ENCODE results near the gene TES. TPM values are rescaled to one million over a fixed set of nuclear protein-coding genes. Genes with fewer than 3 reads are reported as not detected.

Gene TES
- total and polyA plus RNA-seq, 2 of the 8 experiments (the other 6 are each of a cell fraction or from before 2014, with no cell fraction given), result 18.2 to 36.3 TPM

- no peak overlapping the region for H3K18ac ChIP-seq (ENCODE audit: extremely low read depth, low read length)
- no peak overlapping the region for H3K14ac ChIP-seq (ENCODE audit: insufficient read length)
- H3K36me3 ChIP-seq (ENCODE audit: control insufficient read depth in 2 of 4, insufficient read depth in 4 of 4, low read length in 3 of 4), result no peaks in the 10 kb centered on the region
- H2BK120ac ChIP-seq (replicated peaks; ENCODE audit: low read depth, low read length), result no peak overlapping the region
- no peak overlapping the region for H3K4ac ChIP-seq (replicated peaks; ENCODE audit: insufficient read length, low read depth, low read length)
- DNase-seq (ENCODE audit: low read depth in 1 of 2, low spot score in 2 of 2), result no peak
- H2AFZ ChIP-seq (ENCODE audit: low read length), result no peak overlapping the region
- no peak overlapping the region for H3K4me3 ChIP-seq (ENCODE audit: extremely low read depth in 1 of 4, insufficient read depth in 2 of 4, low read depth in 3 of 4, low read length in 4 of 4)
- H3K23me2 ChIP-seq (ENCODE audit: low read depth, low read length), result no peaks in the 10 kb centered on the region
- H4K8ac ChIP-seq (ENCODE audit: extremely low read depth, insufficient read depth, low read length), result no peak overlapping the region
- H3K23ac ChIP-seq (ENCODE audit: insufficient read length), result no peak overlapping the region
- H2BK20ac ChIP-seq (ENCODE audit: low read length), result no peak overlapping the region
- H3K27ac ChIP-seq (ENCODE audit: low read depth, low read length), result no peak overlapping the region
- no peak overlapping the region for H3K9ac ChIP-seq (replicated peaks in 1 of 4; ENCODE audit: extremely low read depth in 1 of 4, low read depth in 3 of 4, low read length in 3 of 4)
- peaks cover 0 to 4% (median 0%) of the 10 kb centered on the region in 4 experiments; a peak in 2 of 7 replicates for H3K4me1 ChIP-seq (replicated peaks in 1 of 4; ENCODE audit: control insufficient read depth in 3 of 4, insufficient read depth in 4 of 4, low read length in 3 of 4)
- ChIA-PET POLR2A (ENCODE audit: partially characterized antibody) (no interaction called here), CTCF (ENCODE audit: partially characterized antibody) (interaction anchor here (1.3 to 2.9 kb wide), 5 partner anchors 11 to 70 kb away, joined by 3 to 14 read pairs (median 8); partner anchors contain the start of gene TES)
- H2AK5ac ChIP-seq (ENCODE audit: low read depth, low read length), result no peak overlapping the region
- H3K4me2 ChIP-seq (ENCODE audit: insufficient read depth in 1 of 2, low read depth in 2 of 2, low read length in 2 of 2), result no peak overlapping the region
- no peaks in the 10 kb centered on the region for H3K27me3 ChIP-seq (replicated peaks in 1 of 4; ENCODE audit: control insufficient read depth in 3 of 4, extremely low read depth in 1 of 4, insufficient read depth in 3 of 4, low read length in 3 of 4)
- no peak overlapping the region for H2BK12ac ChIP-seq (ENCODE audit: low read depth, low read length)
- no peak for TF ChIP-seq POLR2AphosphoS5 (IDR thresholded peaks at IDR 0.05; ENCODE audit: low read depth, low read length)
- H2BK5ac ChIP-seq (ENCODE audit: low read depth, low read length), result no peak overlapping the region
- H2BK15ac ChIP-seq (ENCODE audit: low read length), result no peak overlapping the region
- H3K79me1 ChIP-seq (ENCODE audit: low read depth, low read length), result no peaks in the 10 kb centered on the region
- no peak for FAIRE-seq
- 92% methylated on average over 2 of the region's 2 CpGs; no CpG with 5 or more reads in 1 of the 2 experiments for WGBS, 2 experiments (ENCODE audit: extremely low coverage in 1 of 2, insufficient coverage in 1 of 2, insufficient read length in 1 of 2, insufficient replicate concordance in 2 of 2, low coverage in 1 of 2, low lambda C conversion rate in 2 of 2, missing lambda C conversion rate in 1 of 2)
- no peak overlapping the region for H4K91ac ChIP-seq (replicated peaks; ENCODE audit: insufficient read length, low read length)
- H3K56ac ChIP-seq (replicated peaks; ENCODE audit: insufficient read length, low read depth, low read length), result no peak overlapping the region
- no peaks in the 10 kb centered on the region for H3K79me2 ChIP-seq (ENCODE audit: control insufficient read depth in 1 of 2, insufficient read depth in 2 of 2, low read length in 2 of 2)
- H4K5ac ChIP-seq (ENCODE audit: insufficient read length, low read depth, low read length), result no peak overlapping the region
- H3K9me3 ChIP-seq (ENCODE audit: insufficient read depth in 2 of 2, low read depth in 1 of 2, low read length in 1 of 2), result no peaks in the 10 kb centered on the region
- H4K20me1 ChIP-seq (replicated peaks in 1 of 2; ENCODE audit: control insufficient read depth in 1 of 2, insufficient read depth in 2 of 2, low read length in 2 of 2), result no peaks in the 10 kb centered on the region
Measured at GRCh38 chr7:116165717-116166116, 44.6 kb upstream of the TES start.
